COLO668 (cell line): ENCODE results near the gene KAT2B.
A peak's percentile ranks its signal among the peaks of the same experiment; 100 is the strongest.

Experiments
- DNase-seq: peaks from one replicate; lab custom pipeline; 2025; ENCODE audit not compliant: unreplicated experiment; lab: John Stamatoyannopoulos, UW

The KAT2B gene

GRCh38 chr3:20064796-20065564, 24.7 kb downstream of the KAT2B start:
- no peak for DNase-seq

- DNase-seq = no peak
These were observed 25.8 kb downstream of the KAT2B start for GRCh38 chr3:20066079-20066478.

GRCh38 chr3:20066850-20067617, 26.8 kb downstream of the KAT2B start:
- DNase-seq = no peak

- no peak for DNase-seq
These were observed 28.4 kb downstream of the KAT2B start for GRCh38 chr3:20068512-20069177.

GRCh38 chr3:20069178-20069532, 28.9 kb downstream of the KAT2B start:
- no peak for DNase-seq

- DNase-seq = no peak
These were observed 30.9 kb downstream of the KAT2B start for GRCh38 chr3:20071175-20071574.

GRCh38 chr3:20072422-20072821, 32.2 kb downstream of the KAT2B start:
- DNase-seq = no peak

GRCh38 chr3:20073068-20073467, 32.8 kb downstream of the KAT2B start:
- DNase-seq = no peak

GRCh38 chr3:20073683-20074082, 33.4 kb downstream of the KAT2B start:
- DNase-seq = no peak

GRCh38 chr3:20074226-20075063, 34.2 kb downstream of the KAT2B start:
- no peak for DNase-seq

- no peak for DNase-seq
These were observed 35.0 kb downstream of the KAT2B start for GRCh38 chr3:20075197-20075596.

GRCh38 chr3:20076296-20076997, 36.2 kb downstream of the KAT2B start:
- DNase-seq = no peak

- DNase-seq = no peak
These were observed 36.8 kb downstream of the KAT2B start for GRCh38 chr3:20077068-20077467.

- DNase-seq = no peak
These were observed 38.0 kb downstream of the KAT2B start for GRCh38 chr3:20078194-20078714.

- no peak for DNase-seq
These were observed 39.4 kb downstream of the KAT2B start for GRCh38 chr3:20079621-20080020.

GRCh38 chr3:20080956-20081554, 40.8 kb downstream of the KAT2B start:
- DNase-seq = peak; percentile 14

GRCh38 chr3:20083253-20083652, 43.0 kb downstream of the KAT2B start:
- no peak for DNase-seq

- no peak for DNase-seq
These were observed 43.7 kb downstream of the KAT2B start for GRCh38 chr3:20083953-20084352.

GRCh38 chr3:20091331-20092047, 51.2 kb downstream of the KAT2B start:
- no peak for DNase-seq
